Measurements from ENCODE around the gene PKD2. TPM values are rescaled to one million over a fixed set of nuclear protein-coding genes. Genes with fewer than 3 reads are reported as not detected.

The PKD2 gene
- total RNA-seq, 4 donors from 2014 or later, result 10.8 to 36.7 (median 18.2) TPM

DNA sequence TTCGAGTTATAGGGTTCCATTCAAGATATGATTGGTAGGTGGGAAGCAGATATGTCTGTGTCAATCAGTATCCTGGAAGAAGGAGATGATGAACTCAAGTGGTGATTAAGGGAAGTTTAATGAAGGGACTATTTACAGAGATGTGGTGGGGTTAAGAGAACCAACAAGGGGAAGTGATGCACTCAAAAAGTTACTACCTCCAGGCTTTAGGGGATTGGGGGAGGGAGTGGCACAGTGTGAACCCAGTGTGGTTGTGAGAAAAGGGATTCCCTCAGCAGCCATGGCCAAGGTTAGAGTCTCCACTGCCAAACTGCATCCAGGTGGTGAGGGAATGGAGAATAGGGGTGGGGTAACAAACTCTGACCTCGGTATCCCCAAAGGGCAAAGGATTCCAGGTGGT is 27.9 kb downstream of the PKD2 start:
- Histone ChIP-seq H3K4me3 (no peak overlapping the region), H3K27me3 (no peaks in the 10 kb centered on the region), H3K4me1 (no peaks in the 10 kb centered on the region), H3K9me3 (no peaks in the 10 kb centered on the region), H3K27ac (no peak overlapping the region), H3K36me3 (peaks cover 50% of the 10 kb centered on the region)
- no peak for DNase-seq (ENCODE audit: low spot score in 2 of 2)
- WGBS, result 87% methylated on average over 2 of the region's 2 CpGs
- no peak for TF ChIP-seq EP300 (IDR thresholded peaks at IDR 0.05)
- no peak for TF ChIP-seq POLR2A (IDR thresholded peaks at IDR 0.05)
- no peak for TF ChIP-seq POLR2AphosphoS5 (IDR thresholded peaks at IDR 0.05)

- H3K36me3 ChIP-seq, result peaks cover 72% of the 10 kb centered on the region
- no peaks in the 10 kb centered on the region for H3K27me3 ChIP-seq
- TF ChIP-seq POLR2A (IDR thresholded peaks at IDR 0.05) (no peak), POLR2AphosphoS5 (IDR thresholded peaks at IDR 0.05) (no peak), EP300 (IDR thresholded peaks at IDR 0.05) (no peak)
- TF ChIP-seq, protein P1, sequence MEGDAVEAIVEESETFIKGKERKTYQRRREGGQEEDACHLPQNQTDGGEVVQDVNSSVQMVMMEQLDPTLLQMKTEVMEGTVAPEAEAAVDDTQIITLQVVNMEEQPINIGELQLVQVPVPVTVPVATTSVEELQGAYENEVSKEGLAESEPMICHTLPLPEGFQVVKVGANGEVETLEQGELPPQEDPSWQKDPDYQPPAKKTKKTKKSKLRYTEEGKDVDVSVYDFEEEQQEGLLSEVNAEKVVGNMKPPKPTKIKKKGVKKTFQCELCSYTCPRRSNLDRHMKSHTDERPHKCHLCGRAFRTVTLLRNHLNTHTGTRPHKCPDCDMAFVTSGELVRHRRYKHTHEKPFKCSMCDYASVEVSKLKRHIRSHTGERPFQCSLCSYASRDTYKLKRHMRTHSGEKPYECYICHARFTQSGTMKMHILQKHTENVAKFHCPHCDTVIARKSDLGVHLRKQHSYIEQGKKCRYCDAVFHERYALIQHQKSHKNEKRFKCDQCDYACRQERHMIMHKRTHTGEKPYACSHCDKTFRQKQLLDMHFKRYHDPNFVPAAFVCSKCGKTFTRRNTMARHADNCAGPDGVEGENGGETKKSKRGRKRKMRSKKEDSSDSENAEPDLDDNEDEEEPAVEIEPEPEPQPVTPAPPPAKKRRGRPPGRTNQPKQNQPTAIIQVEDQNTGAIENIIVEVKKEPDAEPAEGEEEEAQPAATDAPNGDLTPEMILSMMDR (IDR thresholded peaks at IDR 0.05), result no peak
- no peak overlapping the region for H3K27ac ChIP-seq
- no peaks in the 10 kb centered on the region for H3K9me3 ChIP-seq
- no peak for DNase-seq (ENCODE audit: low spot score in 2 of 2)
- WGBS, result 64% methylated on average over 1 of the region's 1 CpG
- H3K4me3 ChIP-seq, result no peak overlapping the region
- no peaks in the 10 kb centered on the region for H3K4me1 ChIP-seq
Observed at GRCh38 chr4:88037447-88037846, 30.0 kb downstream of the PKD2 start.

DNA sequence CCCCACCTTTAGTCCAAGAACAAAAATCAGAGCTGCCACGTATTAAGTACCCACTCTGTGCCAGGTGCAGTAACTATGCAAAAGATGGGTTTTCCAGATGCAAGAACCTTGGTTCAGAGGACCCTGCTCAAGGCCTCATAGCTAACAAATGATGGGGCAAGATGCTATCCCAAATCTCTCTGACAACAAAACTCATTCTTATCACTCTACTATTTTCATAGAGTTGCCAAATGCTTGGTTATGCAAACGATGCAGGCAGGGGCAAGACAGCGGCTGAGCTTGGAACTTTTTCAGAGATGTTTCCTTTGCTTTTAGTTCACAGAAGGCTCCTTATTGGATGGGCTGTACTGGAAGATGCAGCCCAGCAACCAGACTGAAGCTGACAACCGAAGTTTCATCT is 30.5 kb downstream of the PKD2 start:
- Histone ChIP-seq H3K27me3 (no peaks in the 10 kb centered on the region), H3K4me3 (no peak overlapping the region), H3K36me3 (peaks cover 74% of the 10 kb centered on the region), H3K4me1 (no peaks in the 10 kb centered on the region), H3K27ac (no peak overlapping the region), H3K9me3 (no peaks in the 10 kb centered on the region)
- no peak for DNase-seq (ENCODE audit: low spot score in 2 of 2)
- WGBS, result 63% methylated on average over 4 of the region's 4 CpGs
- TF ChIP-seq, protein P1 (IDR thresholded peaks at IDR 0.05), result no peak
- TF ChIP-seq POLR2A (IDR thresholded peaks at IDR 0.05) (no peak), EP300 (IDR thresholded peaks at IDR 0.05) (no peak), POLR2AphosphoS5 (IDR thresholded peaks at IDR 0.05) (no peak)

DNA sequence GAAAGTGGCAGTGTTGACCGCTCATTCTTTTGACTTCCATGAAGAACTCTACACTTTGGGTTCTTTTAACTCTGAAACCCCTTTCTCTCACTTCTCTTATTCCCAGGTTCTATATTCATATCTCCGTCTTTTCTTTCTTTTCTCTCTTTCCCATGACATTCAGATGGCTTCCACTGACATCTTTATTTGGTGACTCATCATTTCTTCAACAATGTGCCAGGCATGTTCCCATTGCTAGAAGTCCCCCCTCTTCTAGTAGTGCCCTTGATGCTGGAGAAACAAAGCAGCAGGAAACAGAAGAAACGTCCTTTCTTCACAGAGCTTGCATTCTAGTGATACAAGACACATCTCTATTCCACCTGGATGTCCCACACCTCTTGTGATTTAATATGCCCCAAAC is 33.3 kb downstream of the PKD2 start:
- DNase-seq (ENCODE audit: low spot score in 2 of 2), result no peak
- Histone ChIP-seq H3K36me3 (peaks cover 91% of the 10 kb centered on the region), H3K27me3 (no peaks in the 10 kb centered on the region), H3K27ac (no peak overlapping the region), H3K9me3 (no peaks in the 10 kb centered on the region), H3K4me1 (no peaks in the 10 kb centered on the region), H3K4me3 (no peak overlapping the region)
- WGBS, result 89% methylated on average over 3 of the region's 3 CpGs
- TF ChIP-seq EP300 (IDR thresholded peaks at IDR 0.05), result no peak
- TF ChIP-seq POLR2AphosphoS5 (IDR thresholded peaks at IDR 0.05), result no peak
- TF ChIP-seq POLR2A (IDR thresholded peaks at IDR 0.05), result no peak
- TF ChIP-seq, protein P1 (IDR thresholded peaks at IDR 0.05), result no peak

DNA sequence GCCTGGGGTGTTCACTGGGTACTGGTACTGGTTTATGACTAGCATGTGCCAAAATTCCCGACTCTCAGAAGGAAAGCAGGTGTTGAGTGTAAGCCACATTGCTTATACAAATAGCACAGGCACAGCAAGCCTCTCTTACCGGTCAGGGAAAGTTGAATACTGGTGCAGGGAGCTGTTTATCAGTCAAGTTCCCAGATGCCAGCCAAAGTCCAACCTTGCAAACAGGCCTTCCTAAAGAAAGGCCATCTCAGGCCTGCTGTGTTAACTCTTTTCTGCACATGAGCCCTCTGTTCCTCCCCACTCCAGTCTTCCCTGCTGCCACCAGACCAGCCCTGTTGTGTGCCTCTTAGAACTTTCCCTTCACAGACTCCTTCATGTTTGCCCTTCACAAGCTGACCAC is 34.2 kb downstream of the PKD2 start:
- no peak for DNase-seq (ENCODE audit: low spot score in 2 of 2)
- TF ChIP-seq POLR2AphosphoS5 (IDR thresholded peaks at IDR 0.05) (no peak), POLR2A (IDR thresholded peaks at IDR 0.05) (no peak), EP300 (IDR thresholded peaks at IDR 0.05) (no peak)
- TF ChIP-seq, protein P1 (IDR thresholded peaks at IDR 0.05), result no peak
- no peaks in the 10 kb centered on the region for H3K27me3 ChIP-seq
- no peak overlapping the region for H3K4me3 ChIP-seq
- H3K4me1 ChIP-seq, result no peaks in the 10 kb centered on the region
- no peak overlapping the region for H3K27ac ChIP-seq
- 56% methylated on average over 2 of the region's 2 CpGs for WGBS
- H3K36me3 ChIP-seq, result peaks cover 87% of the 10 kb centered on the region
- H3K9me3 ChIP-seq, result no peaks in the 10 kb centered on the region

- 79% methylated on average over 1 of the region's 1 CpG for WGBS
- H3K36me3 ChIP-seq, result peaks cover 78% of the 10 kb centered on the region
- no peak overlapping the region for H3K27ac ChIP-seq
- no peak for TF ChIP-seq POLR2A (IDR thresholded peaks at IDR 0.05)
- no peak for TF ChIP-seq POLR2AphosphoS5 (IDR thresholded peaks at IDR 0.05)
- no peak for TF ChIP-seq EP300 (IDR thresholded peaks at IDR 0.05)
- TF ChIP-seq, protein P1 (IDR thresholded peaks at IDR 0.05), result no peak
- H3K4me3 ChIP-seq, result no peak overlapping the region
- no peaks in the 10 kb centered on the region for H3K4me1 ChIP-seq
- no peak for DNase-seq (ENCODE audit: low spot score in 2 of 2)
- H3K27me3 ChIP-seq, result no peaks in the 10 kb centered on the region
- H3K9me3 ChIP-seq, result no peaks in the 10 kb centered on the region
Observed at GRCh38 chr4:88043001-88043400, 35.6 kb downstream of the PKD2 start.
